ENCODE results near the gene KDM2B.

KDM2B gene

DNA sequence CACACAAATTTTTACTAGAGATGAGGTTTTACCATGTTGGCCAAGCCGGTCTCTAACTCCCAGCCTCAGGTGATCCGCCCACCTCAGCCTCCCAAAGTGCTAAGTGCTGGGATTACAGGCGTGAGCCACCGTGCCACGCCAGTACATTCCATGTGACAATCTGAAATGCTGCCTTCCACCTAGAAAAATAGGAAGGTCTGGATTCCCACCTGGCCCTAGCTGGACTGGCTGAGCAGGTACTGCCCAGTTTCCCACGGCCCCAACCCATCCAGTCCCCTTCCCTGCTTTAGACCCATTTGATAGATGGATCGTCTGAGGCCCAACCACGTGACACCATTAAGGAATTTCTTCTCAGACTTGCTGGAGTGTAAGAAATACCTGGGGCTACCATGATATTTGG lies 55.4 kb downstream of the KDM2B start:
- no peak for DNase-seq

DNA sequence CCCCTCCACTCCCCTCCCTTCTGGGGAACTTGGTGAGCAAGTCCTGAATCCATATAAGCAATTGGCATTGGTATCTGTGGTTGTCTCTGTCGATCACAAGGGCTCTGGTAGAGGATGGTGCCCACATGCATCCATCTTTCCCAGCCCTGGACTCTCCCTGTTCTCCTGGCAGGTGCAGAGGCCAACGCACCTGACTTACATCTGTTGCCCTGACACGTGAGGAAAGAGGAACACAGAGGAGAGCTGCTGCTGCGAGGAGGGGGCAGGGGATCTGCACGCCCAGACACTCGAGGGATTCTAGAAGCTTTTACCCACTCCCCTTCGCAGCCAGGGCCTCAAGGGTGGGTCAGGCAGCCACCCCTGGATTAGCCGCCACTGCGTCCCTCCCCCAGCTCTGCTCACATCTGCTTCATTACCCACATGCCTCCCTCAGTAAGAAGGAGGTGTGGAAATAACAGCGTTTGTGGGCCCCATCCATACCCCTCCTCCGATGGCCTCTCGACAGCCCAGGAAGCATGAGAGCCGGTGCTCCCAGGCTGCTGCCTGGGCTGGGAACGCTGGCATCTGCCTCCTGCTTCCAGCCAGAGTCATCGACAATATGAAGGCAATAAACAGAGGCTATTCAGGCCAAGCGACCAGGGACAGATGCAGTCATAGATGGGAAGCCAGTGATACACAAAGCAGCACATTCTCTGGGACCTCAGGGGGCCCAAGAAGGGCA lies 56.5 kb downstream of the KDM2B start:
- no peak for DNase-seq

DNA sequence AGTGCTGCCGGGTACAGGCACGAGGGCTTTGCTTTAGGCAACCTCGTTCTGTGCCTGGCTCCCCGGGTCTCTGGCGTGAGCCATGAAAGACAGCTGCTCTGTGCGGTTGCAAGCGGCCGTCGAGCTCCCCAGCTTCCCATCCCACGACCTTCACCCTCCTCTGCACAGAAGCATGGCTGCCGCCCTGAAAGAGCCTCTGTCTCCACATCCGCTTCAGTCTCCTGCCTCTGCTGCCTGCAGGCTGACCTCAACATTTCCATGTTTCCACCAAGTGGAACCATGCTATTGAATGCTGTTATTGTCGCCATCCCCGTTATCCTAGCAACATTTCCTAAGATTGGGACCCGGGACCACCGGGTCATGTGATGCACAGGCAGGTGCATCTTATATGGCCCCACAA lies 57.1 kb downstream of the KDM2B start:
- DNase-seq = no peak

DNA sequence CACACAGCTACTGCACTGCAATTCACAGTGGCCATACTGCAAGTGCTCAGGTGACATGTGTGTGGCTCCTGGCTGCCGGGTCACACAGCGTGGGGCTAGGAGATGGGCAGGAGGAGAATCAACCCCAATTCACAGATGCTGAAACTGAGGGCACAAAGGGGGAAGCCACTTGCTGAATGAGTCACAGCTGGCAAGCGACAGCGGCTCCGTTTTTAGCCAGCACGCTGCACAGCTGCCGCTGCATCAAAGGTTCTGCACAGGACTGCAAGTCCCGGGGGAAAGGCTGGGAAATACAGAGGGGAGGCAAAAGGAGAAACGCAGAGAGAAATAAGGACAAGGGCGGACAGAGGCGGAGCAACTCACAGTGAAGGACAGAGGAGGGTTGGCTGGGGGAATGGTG lies 57.9 kb downstream of the KDM2B start:
- no peak for DNase-seq

DNA sequence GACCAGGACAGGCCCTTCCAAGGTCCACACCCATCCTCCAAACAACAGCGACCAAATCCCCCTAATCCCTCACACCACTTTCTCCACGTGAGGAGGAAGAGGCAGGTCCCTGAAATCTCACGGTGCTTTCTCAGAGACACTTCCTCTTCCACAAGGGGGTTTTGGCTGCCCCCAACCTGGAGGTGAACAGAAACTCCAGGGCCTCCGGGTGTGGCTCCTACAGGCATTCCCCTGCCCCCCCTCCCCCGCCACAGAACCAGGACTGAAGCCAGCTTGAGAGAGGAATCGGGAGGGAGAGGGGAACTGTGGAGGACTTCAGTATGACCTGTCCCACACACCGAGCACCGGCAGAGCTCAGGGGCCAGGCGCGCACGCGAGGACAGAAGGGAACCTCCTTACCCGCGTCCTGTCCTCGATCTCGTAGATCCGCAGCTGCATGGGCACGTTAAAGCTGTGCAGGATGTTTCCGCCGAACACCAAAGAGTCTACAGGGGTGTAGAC lies 60.2 kb downstream of the KDM2B start:
- no peak for DNase-seq

DNA sequence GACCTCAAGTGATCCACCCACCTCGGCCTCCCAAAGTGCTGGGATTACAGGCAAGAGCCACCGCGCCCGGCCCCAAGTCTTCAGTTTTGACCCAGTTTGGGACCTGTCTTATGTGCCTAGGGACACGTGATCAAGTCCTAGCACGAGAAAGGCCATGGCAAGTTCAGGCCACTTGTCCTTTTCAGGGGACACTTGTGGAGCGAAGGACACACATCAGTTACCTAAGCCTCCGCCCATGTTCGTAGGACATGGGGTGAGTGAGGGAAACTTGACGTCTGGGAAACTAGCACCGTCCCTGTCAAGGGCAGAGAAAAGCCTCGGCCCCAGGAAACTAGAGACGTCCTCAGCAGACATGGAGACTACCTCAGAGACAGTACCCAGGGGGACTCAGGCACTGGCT lies 60.7 kb downstream of the KDM2B start:
- no peak for DNase-seq

DNA sequence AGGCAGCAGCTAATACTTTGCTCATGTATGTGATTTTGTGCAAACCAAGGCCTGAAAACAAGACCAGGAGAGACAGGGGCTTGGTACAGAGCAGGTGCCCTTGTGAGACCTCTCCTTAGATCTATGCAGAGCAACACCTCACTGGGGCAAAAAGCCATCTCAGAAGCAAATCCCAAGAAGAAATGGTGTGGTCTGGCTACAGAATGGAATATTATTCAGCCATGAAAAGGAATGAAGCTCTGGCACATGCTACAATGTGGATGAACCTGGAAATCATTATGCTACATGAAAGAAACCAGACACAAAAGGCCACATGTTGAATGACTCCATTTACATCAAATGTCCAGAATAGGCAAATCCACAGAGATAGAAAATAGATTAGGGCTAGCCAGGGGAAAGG lies 61.6 kb downstream of the KDM2B start:
- DNase-seq = no peak

DNA sequence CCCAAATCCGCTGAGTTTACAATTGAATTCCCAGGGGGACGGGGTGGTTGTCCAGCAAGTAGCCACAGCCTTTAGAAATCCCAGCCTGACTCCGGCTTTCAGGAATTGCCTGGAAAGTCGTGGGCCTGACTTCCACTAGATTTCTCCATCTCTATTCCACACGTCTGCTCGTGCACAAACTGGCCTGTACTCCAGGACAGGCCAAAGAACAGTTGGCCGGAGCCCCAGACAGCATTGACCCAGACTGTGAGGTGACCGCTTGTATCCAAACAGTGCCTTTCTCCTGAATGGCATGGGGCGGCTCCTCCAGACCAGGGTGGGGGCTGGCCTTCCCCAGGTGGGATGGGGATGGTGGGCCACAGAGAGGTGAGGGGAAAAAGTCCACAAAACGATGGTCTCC lies 62.2 kb downstream of the KDM2B start:
- DNase-seq = no peak

DNA sequence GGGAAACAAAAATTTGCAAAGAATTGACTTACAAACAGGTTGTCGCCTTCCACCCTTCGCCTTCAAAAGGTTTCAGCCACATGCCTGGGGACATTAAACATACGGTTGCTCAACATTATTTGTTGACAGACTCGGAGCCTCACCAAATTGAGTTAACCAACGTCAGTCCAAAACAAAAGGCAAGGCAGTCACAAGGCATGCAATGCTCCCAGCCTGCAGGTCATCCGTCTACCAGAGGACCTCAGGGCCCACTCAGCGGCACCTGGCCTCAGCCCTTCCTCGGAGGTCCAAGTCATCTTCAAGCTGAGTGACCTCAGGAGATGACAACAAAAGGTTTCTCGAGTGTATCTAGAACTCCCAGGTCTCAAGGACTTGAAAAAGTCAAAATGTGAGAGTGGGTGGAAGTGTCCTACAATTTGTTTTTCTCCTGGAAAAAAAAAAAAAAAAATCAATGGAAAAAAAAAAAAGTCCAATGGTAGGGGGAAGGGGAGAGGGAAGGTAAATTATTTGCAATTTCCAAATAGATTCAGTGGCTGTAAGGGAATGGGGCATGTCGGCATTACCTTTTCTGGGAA lies 64.3 kb downstream of the KDM2B start:
- DNase-seq = no peak

DNA sequence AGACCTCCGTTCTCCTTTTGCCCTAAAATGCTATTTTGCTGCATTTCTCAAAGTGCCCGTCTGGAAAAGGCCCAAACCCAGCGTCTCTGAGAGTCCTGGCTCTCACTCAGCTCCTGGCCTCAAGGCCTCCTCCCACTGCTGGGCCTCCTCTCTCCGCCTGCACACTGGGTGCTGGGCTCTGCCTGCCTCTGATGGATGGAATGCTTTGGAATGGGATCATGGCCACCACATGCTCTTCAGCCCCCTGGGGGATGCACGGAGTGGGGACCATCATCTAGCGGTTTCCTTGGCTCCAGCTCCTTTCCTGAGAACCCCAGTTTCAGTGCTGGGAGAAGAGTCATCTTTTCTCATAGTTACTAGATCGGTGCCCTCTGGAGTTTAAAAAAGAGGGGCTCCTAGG lies 65.2 kb downstream of the KDM2B start:
- no peak for DNase-seq

DNA sequence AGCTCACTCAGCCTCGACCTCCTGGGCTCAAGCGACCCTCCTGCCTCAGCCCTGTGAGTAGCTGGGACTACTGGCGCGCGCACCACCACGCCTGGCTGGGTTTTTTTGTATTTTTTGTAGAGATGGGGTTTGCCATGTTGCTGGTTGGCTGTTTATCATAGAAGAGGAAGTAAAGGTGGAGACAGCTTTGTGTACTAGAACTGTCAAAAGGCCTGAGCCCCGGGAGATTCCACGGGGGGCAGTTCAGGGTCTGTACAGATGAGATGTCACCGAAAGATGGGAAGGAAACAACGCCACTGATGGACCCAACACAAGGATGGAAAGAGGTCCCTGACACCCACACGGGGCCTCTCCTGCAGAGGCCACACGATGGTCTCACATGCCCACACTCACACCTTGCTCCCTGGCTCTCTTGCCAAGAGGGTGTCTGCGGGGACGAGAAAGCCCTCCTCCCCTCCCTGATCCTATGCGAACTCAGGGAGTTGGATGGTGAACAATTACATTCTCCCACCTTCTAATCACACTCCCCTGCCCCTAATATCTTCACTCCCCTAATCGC lies 66.6 kb downstream of the KDM2B start:
- no peak for DNase-seq

DNA sequence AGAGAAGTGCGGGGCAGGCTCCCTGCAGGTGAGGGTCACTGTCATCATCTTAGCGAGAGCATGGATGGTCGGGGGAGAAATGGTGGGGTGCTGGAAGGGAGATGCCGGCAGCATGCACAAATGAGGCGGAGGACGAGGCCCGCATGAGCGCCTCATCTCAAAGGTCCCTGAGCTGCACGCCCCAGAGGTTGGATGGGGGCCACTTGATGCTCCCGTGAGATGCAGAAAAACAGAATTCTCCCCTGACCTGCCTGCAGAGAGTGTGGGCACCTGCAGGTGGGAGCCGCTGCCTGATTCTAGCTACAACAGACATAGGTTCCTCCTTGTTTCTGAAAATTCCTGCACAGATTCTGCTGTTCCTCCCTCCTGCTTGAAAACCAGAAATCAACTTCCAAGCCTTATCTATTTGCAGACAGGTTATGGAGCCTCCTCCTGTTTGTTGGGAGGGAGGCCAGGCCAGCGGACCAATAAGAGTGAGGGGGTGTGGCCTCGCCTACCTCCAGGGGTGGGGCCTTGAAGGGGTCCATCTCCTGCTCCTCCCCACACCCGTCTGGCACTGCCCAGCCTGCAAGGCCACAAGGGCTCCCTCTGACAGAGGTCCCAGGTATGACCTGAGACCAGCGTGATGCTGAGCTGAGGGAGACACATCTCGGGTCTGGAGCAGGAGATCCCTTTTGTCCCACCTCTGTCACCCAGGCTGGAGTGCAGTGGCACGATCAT lies 67.2 kb downstream of the KDM2B start:
- peak; percentile 26 to 39 for DNase-seq

DNA sequence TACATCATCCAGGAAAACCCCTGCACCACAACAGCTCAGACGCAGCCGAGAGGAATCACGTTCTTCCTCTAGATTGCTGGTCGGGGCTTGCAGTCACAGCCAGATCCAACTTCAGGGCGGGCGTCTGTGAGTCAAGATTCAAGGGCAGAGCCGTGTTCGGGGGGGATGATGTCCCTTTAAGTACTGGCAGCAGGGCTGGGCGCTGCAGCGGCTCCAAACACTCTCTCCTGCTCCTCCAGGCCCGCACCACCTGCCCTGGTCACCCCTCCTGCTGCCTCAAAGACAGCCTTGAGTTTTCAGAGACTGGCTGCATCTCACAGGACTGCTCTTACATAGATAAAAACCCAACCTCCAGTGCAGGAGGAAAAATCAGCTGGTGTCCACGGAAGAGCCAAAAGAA lies 68.3 kb downstream of the KDM2B start:
- no peak for DNase-seq

DNA sequence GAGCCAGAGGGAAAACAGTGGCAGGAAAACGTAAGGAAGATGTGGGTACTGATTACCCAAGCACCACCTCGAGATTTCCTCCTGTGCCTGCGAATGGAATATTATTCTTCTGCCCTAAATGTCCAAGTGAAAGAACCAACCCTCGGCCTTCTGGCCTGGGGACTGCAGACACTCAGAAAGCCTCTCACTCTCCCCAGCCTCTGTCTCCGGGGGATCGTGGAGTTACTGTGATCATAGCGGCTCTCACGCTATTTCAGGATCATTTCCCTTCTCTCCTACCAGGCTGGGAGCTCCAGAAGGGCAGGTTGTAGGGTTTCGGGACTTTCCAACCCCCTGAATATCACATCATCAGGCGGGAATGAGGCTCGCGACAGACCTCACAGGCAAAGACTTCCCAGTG lies 68.9 kb downstream of the KDM2B start:
- DNase-seq = no peak

DNA sequence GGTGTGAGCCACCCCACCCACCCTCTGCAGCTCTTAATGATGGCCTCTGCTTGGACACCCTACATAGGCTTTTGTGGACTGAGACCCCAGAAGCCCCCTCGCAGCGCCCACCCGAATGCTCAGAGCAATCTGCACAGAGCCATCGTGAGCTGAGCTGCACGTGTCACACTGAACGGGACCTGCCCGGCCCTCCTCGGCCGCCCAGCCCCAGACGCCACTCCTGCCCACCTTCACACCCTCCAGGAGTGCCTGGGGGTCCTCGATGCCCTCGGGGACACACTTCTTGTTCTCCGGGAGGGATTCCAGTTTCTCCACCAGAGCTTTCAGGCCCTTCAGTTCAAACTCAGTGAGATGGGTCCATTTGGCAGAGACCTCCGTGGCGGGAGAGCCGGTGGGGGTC lies 71.5 kb downstream of the KDM2B start:
- DNase-seq = no peak

DNA sequence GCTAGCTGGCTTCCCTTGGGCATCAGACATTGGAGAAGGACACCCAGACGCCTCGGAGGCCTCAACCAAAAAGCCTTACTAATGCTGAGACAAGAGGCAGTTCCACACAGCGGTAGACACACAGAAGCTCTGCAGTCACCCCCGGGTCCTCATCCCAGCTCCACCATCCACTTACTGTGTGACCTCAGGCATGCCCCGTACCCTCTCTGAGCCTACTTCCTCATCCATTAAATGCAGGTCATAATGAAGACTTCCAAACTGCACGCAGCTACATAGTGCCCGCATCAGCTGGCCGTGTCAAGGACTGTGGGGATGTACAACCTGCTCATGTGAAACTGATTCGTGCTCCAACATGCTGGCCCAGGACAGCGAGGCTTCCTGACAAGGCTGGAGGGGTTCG lies 72.3 kb downstream of the KDM2B start:
- no peak for DNase-seq

DNA sequence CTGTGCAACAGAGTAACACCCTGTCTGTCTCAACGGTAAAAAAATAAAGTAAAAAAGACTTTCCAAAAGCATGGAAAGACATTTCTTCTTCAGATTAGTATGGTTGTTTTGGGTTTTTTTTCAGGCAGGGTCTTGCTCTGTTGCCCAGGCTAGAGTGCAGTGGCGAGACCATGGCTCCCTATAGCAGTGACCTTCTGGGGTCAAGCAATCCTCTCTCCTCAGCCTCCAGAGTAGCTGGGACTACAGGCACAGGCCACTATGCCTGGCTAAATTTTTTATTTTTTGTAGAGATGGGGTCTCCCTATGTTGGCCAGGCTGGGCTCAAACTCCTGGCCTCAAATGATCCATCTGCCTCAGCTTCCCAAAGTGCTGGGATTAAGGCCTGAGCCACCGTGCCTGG lies 72.8 kb downstream of the KDM2B start:
- DNase-seq = no peak

DNA sequence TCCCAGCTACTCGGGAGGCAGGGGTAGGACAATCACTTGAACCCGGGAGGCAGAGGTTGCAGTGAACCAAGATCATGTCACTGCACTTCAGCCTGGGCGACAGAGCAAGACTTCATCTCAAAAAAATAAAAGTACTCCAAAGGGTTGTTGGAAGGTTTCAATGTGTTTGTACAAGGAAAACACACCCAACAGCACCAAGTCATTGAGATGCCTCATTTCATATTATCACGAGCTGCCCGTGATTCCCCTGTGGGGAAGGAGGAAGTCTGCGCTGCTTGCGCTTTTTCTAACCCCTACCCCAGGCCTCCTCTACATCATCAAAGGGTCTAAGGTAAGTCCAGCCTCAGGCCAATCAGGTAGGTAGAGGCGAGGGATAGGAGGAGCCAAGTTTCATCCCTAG lies 73.6 kb downstream of the KDM2B start:
- no peak for DNase-seq

DNA sequence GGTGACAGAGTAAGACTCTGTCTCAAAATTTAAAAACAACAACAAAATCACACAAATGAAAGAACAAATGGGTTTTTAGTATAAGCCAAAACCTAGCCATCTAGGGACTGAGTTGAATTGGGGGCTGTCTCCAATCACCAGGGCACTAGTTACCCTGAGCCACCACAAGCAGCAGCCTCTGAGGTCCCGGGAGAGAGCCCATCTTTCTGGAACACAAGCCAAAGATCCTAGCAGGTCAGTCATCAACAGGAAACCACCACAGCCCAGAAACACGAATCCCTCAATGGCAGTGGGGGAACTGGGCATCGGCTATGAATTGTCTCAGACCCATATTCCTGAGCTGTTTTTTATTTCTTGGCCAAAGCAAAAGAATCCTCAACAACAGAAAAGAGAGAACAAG lies 75.3 kb downstream of the KDM2B start:
- DNase-seq = no peak

DNA sequence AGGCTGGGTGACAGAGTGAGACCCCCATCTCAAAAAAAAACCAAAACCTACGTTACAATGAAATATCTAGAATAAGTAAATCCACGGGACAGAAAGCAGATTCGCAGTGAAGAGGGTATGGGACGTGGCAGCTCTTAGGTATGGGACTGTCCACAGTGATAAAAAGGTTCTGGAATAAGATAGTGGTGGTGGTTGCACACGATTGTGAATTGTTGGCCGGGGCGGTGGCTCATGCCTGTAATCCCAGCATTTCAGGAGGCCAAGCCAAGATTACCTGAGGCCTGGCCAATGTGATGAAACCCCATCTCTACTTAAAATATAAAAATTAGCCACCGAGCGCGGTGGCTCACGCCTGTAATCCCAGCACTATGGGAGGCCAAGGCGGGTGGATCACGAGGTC lies 76.3 kb downstream of the KDM2B start:
- DNase-seq = no peak

DNA sequence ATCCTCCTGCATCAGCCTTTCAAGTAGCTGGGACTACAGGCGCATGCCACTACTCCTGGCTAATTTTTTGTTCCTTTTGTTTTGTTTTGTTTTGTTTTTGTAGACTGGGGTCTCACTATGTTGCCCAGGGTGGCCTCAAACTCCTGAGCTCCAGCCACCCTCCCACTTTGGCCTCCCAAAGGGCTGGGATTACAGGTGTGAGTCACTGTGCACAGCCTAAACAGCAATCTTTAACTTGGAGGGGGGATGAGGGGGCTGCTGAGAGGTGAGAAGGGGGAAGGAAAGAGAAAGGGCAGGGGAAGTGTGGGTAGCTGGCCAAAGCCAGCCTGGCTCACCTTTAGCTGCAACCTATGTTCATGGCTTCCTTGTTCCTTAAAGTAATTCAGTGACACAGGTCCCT lies 77.4 kb downstream of the KDM2B start:
- DNase-seq = no peak

DNA sequence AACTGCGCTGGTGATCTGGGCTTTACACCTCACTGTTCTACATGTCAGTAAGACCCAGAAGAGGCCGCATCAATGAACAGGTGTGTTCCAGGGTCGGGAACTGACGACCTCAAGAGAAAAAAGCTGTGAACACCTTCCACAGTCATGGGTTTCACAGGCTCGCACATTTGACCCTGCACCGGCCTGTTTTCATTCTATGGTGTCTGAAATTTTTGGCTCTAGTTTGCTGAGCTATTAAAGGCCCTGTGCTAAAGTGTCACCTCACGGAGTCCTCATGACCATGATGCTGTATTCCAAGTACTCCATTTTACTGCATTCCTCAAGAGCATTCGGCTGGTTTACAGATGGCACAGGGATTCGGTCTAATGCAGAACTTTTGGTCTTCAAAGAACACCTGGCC lies 78.9 kb downstream of the KDM2B start:
- no peak for DNase-seq

DNA sequence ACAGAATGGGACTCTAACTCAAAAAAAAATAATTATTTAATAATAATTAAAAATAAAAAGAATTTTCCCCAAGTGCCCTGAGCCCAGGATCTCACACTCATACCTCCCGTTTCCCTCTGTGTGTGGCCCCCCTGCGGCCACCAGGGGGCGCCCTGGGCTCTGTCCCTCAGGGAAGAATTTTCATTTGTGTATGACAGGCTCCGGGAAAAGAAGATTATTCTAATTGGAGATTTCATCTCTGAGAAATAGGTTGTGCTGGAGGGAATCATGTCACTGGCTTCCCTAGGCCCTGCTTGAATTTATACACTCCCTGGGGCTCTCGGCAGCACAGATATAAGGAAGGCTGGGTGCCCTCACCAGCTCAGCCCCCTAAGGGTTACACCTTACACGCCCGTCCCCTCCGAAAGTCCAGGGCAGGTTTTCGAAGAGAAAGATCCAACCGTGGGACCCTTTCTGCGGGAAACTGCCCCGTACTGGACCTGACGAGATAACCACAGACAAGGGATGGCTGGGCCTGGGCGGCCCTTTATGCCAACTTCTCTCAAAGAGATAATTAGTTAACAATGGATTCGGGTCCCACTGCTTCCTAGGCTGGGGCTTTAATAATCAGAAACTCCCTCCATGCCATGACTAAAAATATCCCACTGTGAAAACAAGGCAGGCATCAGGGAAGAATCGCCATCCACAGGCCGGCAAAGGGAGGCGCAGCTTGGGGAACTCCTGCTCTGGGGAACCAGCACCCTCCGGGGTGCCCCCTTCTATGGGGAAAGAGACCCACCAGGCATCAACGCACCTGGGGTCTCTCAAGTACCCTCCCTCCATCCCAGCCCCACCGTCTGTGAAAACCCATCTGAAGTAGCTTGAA lies 80.7 kb downstream of the KDM2B start:
- peak; percentile 75 to 79 for DNase-seq

Data from activated CD4-positive, alpha-beta T cell treated with anti-CD3 and anti-CD28 coated beads, Interleukin-2, amount 50 U/mL, for 48 hours (primary cell).